ENCODE results near the gene TRPM3. TPM values are rescaled to one million over a fixed set of nuclear protein-coding genes. Genes with fewer than 3 reads are reported as not detected.

Gene TRPM3
- total and polyA plus RNA-seq, 9 of the 15 experiments (the other 6 are each of a cell fraction or from before 2014, with no cell fraction given), result 0.04 TPM; not detected in 8

DNA sequence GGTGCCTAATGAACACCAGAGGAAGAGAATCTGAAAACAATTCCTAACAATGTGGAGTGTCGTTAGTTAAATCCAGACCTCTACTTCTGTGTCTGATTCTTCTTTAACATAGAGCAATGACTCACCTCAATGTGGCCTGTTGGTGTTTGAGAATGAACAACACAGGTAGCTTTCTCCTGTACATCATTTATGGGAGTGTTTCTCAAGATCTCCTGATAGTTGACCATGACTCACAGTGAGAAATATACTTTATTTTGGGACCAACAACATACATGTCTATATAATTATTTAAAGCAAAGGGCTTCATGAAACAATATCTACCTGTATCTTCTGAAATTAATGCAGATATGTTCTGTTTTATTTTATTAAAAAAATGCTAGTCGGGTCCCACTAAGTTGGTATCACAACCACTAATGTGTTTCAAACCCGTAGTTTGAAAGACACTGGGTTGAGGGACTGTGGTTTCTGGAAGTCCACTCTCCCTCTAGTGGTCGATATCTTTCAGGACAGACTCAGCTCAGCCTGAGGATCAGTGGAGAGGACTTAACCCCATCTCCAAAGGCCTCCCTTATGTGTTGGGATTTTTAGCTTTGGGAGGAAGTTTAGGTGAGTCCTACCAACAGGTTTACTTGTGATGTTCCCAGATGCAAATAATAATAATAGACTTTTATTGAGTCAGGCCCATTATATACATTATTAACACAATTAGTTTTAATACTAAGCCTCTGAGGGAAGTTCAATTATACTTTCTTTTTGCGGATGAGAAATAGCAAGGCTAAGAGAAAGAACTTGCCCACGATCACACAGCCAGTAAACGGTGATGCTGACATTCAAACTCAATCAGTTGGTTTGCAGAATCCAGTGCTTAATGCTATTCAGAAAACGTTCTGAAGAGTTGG is 636.9 kb downstream of the TRPM3 start (continued):
- TF ChIP-seq, protein P1, sequence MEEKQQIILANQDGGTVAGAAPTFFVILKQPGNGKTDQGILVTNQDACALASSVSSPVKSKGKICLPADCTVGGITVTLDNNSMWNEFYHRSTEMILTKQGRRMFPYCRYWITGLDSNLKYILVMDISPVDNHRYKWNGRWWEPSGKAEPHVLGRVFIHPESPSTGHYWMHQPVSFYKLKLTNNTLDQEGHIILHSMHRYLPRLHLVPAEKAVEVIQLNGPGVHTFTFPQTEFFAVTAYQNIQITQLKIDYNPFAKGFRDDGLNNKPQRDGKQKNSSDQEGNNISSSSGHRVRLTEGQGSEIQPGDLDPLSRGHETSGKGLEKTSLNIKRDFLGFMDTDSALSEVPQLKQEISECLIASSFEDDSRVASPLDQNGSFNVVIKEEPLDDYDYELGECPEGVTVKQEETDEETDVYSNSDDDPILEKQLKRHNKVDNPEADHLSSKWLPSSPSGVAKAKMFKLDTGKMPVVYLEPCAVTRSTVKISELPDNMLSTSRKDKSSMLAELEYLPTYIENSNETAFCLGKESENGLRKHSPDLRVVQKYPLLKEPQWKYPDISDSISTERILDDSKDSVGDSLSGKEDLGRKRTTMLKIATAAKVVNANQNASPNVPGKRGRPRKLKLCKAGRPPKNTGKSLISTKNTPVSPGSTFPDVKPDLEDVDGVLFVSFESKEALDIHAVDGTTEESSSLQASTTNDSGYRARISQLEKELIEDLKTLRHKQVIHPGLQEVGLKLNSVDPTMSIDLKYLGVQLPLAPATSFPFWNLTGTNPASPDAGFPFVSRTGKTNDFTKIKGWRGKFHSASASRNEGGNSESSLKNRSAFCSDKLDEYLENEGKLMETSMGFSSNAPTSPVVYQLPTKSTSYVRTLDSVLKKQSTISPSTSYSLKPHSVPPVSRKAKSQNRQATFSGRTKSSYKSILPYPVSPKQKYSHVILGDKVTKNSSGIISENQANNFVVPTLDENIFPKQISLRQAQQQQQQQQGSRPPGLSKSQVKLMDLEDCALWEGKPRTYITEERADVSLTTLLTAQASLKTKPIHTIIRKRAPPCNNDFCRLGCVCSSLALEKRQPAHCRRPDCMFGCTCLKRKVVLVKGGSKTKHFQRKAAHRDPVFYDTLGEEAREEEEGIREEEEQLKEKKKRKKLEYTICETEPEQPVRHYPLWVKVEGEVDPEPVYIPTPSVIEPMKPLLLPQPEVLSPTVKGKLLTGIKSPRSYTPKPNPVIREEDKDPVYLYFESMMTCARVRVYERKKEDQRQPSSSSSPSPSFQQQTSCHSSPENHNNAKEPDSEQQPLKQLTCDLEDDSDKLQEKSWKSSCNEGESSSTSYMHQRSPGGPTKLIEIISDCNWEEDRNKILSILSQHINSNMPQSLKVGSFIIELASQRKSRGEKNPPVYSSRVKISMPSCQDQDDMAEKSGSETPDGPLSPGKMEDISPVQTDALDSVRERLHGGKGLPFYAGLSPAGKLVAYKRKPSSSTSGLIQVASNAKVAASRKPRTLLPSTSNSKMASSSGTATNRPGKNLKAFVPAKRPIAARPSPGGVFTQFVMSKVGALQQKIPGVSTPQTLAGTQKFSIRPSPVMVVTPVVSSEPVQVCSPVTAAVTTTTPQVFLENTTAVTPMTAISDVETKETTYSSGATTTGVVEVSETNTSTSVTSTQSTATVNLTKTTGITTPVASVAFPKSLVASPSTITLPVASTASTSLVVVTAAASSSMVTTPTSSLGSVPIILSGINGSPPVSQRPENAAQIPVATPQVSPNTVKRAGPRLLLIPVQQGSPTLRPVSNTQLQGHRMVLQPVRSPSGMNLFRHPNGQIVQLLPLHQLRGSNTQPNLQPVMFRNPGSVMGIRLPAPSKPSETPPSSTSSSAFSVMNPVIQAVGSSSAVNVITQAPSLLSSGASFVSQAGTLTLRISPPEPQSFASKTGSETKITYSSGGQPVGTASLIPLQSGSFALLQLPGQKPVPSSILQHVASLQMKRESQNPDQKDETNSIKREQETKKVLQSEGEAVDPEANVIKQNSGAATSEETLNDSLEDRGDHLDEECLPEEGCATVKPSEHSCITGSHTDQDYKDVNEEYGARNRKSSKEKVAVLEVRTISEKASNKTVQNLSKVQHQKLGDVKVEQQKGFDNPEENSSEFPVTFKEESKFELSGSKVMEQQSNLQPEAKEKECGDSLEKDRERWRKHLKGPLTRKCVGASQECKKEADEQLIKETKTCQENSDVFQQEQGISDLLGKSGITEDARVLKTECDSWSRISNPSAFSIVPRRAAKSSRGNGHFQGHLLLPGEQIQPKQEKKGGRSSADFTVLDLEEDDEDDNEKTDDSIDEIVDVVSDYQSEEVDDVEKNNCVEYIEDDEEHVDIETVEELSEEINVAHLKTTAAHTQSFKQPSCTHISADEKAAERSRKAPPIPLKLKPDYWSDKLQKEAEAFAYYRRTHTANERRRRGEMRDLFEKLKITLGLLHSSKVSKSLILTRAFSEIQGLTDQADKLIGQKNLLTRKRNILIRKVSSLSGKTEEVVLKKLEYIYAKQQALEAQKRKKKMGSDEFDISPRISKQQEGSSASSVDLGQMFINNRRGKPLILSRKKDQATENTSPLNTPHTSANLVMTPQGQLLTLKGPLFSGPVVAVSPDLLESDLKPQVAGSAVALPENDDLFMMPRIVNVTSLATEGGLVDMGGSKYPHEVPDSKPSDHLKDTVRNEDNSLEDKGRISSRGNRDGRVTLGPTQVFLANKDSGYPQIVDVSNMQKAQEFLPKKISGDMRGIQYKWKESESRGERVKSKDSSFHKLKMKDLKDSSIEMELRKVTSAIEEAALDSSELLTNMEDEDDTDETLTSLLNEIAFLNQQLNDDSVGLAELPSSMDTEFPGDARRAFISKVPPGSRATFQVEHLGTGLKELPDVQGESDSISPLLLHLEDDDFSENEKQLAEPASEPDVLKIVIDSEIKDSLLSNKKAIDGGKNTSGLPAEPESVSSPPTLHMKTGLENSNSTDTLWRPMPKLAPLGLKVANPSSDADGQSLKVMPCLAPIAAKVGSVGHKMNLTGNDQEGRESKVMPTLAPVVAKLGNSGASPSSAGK (IDR thresholded peaks at IDR 0.05), result no peak
- TF ChIP-seq, protein P2, sequence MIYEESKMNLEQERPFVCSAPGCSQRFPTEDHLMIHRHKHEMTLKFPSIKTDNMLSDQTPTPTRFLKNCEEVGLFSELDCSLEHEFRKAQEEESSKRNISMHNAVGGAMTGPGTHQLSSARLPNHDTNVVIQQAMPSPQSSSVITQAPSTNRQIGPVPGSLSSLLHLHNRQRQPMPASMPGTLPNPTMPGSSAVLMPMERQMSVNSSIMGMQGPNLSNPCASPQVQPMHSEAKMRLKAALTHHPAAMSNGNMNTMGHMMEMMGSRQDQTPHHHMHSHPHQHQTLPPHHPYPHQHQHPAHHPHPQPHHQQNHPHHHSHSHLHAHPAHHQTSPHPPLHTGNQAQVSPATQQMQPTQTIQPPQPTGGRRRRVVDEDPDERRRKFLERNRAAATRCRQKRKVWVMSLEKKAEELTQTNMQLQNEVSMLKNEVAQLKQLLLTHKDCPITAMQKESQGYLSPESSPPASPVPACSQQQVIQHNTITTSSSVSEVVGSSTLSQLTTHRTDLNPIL (CRISPR knock-in tag; IDR thresholded peaks at IDR 0.05), result no peak
- TF ChIP-seq ZNF644 (tag; IDR thresholded peaks at IDR 0.05; ENCODE audit: low read depth) (no peak), RAD21 (CRISPR knock-in tag; conservative IDR thresholded peaks at IDR 0.05 in 1 of 2, IDR thresholded peaks at IDR 0.05 in 1 of 2) (peak; percentile 66 to 76), MTF1 (CRISPR knock-in tag; IDR thresholded peaks at IDR 0.05; ENCODE audit: borderline replicate concordance) (no peak), COPS2 (conservative IDR thresholded peaks at IDR 0.05) (no peak), TEAD1 (CRISPR knock-in tag; IDR thresholded peaks at IDR 0.05) (no peak), ZEB2 (IDR thresholded peaks at IDR 0.05) (peak; percentile 70), TFAM (CRISPR knock-in tag; conservative IDR thresholded peaks at IDR 0.05) (no peak), ZNF668 (CRISPR knock-in tag; IDR thresholded peaks at IDR 0.05) (no peak), ATF7 (IDR thresholded peaks at IDR 0.05) (no peak), RBM25 (IDR thresholded peaks at IDR 0.05; ENCODE audit: low read depth, low read length, severe bottlenecking) (no peak), ZNF384 (IDR thresholded peaks at IDR 0.05; ENCODE audit: low read depth, low read length) (no peak), ZSCAN29 (IDR thresholded peaks at IDR 0.05) (no peak), TBL1XR1 (IDR thresholded peaks at IDR 0.05; ENCODE audit: low read length in 2 of 2) (peak in 1 of 2 experiments; percentile 64; a peak in 2 of 4 replicates), CSDE1 (IDR thresholded peaks at IDR 0.05) (no peak; a peak in 1 of 4 replicates)

All from K562 (cell line).